ENCODE measurements around the gene ZPBP2. TPM values are rescaled to one million over a fixed set of nuclear protein-coding genes. Genes with fewer than 3 reads are reported as not detected.
A peak's percentile ranks its signal among the peaks of the same experiment; 100 is the strongest.

Gene ZPBP2
- total and polyA plus RNA-seq, 2 of the 13 experiments (the other 11 are each of a cell fraction or from before 2014, with no cell fraction given): not detected

- TF ChIP-seq HNF1A (IDR thresholded peaks at IDR 0.05; ENCODE audit: low read depth): no peak
- TF ChIP-seq HNF1A (CRISPR knock-in tag; IDR thresholded peaks at IDR 0.05; ENCODE audit: borderline replicate concordance): peak; percentile 67; the same call in 1 of the 2 replicates
- 0 out of 2 replicates have a peak, but pooled peaks have one; percentile 87 for TF ChIP-seq ZNF530 (CRISPR knock-in tag; IDR thresholded peaks at IDR 0.05; ENCODE audit: low read depth)
- TF ChIP-seq ZNF839 (CRISPR knock-in tag; IDR thresholded peaks at IDR 0.05; ENCODE audit: borderline replicate concordance): peak; percentile 89; the same call in 1 of the 2 replicates
- peak; percentile 91 for TF ChIP-seq ZNF331 (CRISPR knock-in tag; IDR thresholded peaks at IDR 0.05)
- TF ChIP-seq GLMP (CRISPR knock-in tag; IDR thresholded peaks at IDR 0.05; ENCODE audit: borderline replicate concordance): no peak
- peak; percentile 36; the same call in 1 of the 2 replicates for TF ChIP-seq PHF20 (CRISPR knock-in tag; IDR thresholded peaks at IDR 0.05)
- peak; percentile 97 for TF ChIP-seq E2F1 (CRISPR knock-in tag; IDR thresholded peaks at IDR 0.05)
- TF ChIP-seq FOXO4 (CRISPR knock-in tag; conservative IDR thresholded peaks at IDR 0.05): 0 out of 2 replicates have a peak, but pooled peaks have one; percentile 77
- peak; percentile 92 for TF ChIP-seq ZNF891 (CRISPR knock-in tag; IDR thresholded peaks at IDR 0.05)
- TF ChIP-seq HOXA5 (CRISPR knock-in tag; IDR thresholded peaks at IDR 0.05): peak; percentile 98
- no peak for TF ChIP-seq ZNF3 (CRISPR knock-in tag; IDR thresholded peaks at IDR 0.05)
- TF ChIP-seq CCDC6 (CRISPR knock-in tag; IDR thresholded peaks at IDR 0.05): peak; percentile 99
- TF ChIP-seq PAXIP1 (CRISPR knock-in tag; conservative IDR thresholded peaks at IDR 0.05): peak; percentile 53
Observed at GRCh38 chr17:39863918-39864746, 3.9 kb upstream of the ZPBP2 start, which contains the start of gene IKZF3 (continued).
